K562 (cell line): ENCODE results near the gene TMX4.

Source experiments
- CBX2 ChIP-seq: fragments of 200-600 bp; sonication (generic); IDR thresholded peaks from one replicate; pipeline ENCODE4 v1.6.1; 2012; ENCODE audit warnings: mild to moderate bottlenecking, low read length, inconsistent platforms; ENCODE audit not compliant: insufficient read depth, poor library complexity, severe bottlenecking
- FOXA1 ChIP-seq: fragments of 450-650 bp; IDR thresholded peaks from 2 replicates; pipeline ENCODE4 v1.6.1; 2016; ENCODE audit warnings: mild to moderate bottlenecking, borderline replicate concordance
- SAFB ChIP-seq: fragments of 200-400 bp; formaldehyde crosslinking; IDR thresholded peaks from 2 replicates; pipeline ENCODE4 v1.6.1; 2017; ENCODE audit warnings: low read depth, low read length, borderline replicate concordance
- THAP12 ChIP-seq: fragments of 250-450 bp; sonication (Bioruptor Pico); IDR thresholded peaks from 2 replicates; pipeline ENCODE4 v1.9.0; 2021; ENCODE audit warnings: mild to moderate bottlenecking, inconsistent platforms

GRCh38 chr20:8033151-8033841 is 13.7 kb upstream of the TMX4 start:
- TF ChIP-seq CBX2 = no peak
- TF ChIP-seq SAFB = no peak
- TF ChIP-seq FOXA1 = no peak
- TF ChIP-seq THAP12 (CRISPR knock-in tag) = no peak
